Ishikawa (cell line): ENCODE results near the gene CTNNB1.

Experiments
- EGR1 ChIP-seq: IDR thresholded peaks from 2 replicates; pipeline ENCODE4 v1.6.1; 2012
- EP300 ChIP-seq: IDR thresholded peaks from 2 replicates; pipeline ENCODE4 v1.6.1; 2012; ENCODE audit warnings: borderline replicate concordance
- FOXM1 ChIP-seq: IDR thresholded peaks from 2 replicates; pipeline ENCODE4 v1.6.1; 2012; ENCODE audit warnings: low read depth, borderline replicate concordance
- NFIC ChIP-seq: IDR thresholded peaks from 2 replicates; pipeline ENCODE4 v1.6.1; 2012
- RAD21 ChIP-seq: IDR thresholded peaks from 2 replicates; pipeline ENCODE4 v1.6.1; 2012; ENCODE audit warnings: low read depth
- REST ChIP-seq: IDR thresholded peaks from 2 replicates; pipeline ENCODE4 v1.6.1; 2012; ENCODE audit warnings: low read depth, mild to moderate bottlenecking
- TAF1 ChIP-seq: IDR thresholded peaks from 2 replicates; pipeline ENCODE4 v1.6.1; 2012; ENCODE audit warnings: low read depth, mild to moderate bottlenecking
- YY1 ChIP-seq: IDR thresholded peaks from 2 replicates; pipeline ENCODE4 v1.6.1; 2012; ENCODE audit warnings: low read depth
- ZBTB7A ChIP-seq: IDR thresholded peaks from 2 replicates; pipeline ENCODE4 v1.6.1; 2012; ENCODE audit warnings: low read depth

- no peak for TF ChIP-seq EP300
- TF ChIP-seq REST = no peak
- no peak for TF ChIP-seq NFIC
- TF ChIP-seq FOXM1 = no peak
- no peak for TF ChIP-seq EGR1
- TF ChIP-seq YY1 = no peak
- TF ChIP-seq ZBTB7A = no peak
- no peak for TF ChIP-seq TAF1
- no peak for TF ChIP-seq RAD21
Measured at GRCh38 chr3:41208507-41209220, 9.4 kb downstream of the CTNNB1 start.
